ENCODE data around the gene DRICH1. TPM values are rescaled to one million over a fixed set of nuclear protein-coding genes. Genes with fewer than 3 reads are reported as not detected.
A peak's percentile ranks its signal among the peaks of the same experiment; 100 is the strongest.

Gene DRICH1
- total RNA-seq, 4 donors from 2014 or later: 2.2 TPM; not detected in 3

DNA sequence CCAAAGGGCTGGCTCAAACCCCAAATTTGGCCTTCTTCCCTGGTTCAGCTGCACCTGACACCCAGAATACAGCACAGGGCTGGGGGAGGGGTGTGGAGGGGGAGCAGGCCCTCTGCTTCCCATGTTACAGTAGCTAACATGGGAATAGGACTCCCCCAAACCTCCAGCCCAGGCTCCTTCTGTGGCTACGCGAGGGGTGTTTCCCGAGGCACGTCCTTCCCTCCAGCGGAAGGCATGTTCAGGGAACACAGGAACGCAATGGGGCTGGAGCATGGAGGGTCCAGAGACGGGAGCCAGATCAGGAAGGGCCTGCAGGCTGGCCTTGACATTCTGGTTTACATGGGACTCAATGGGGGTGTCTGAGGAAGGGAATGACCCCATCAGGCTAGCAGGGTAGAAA lies 40.3 kb downstream of the DRICH1 start:
- TF ChIP-seq EP300 (IDR thresholded peaks at IDR 0.05) (no peak), POLR2A (IDR thresholded peaks at IDR 0.05) (no peak), POLR2AphosphoS5 (IDR thresholded peaks at IDR 0.05) (no peak), CTCF (IDR thresholded peaks at IDR 0.05) (no peak)
- Histone ChIP-seq H3K27ac (no peak overlapping the region), H3K4me1 (no peaks in the 10 kb centered on the region), H3K4me3 (no peak overlapping the region), H3K9me3 (no peaks in the 10 kb centered on the region), H3K27me3 (no peaks in the 10 kb centered on the region), H3K36me3 (no peaks in the 10 kb centered on the region)
- peak; percentile 28 for ATAC-seq
- no CpG with 5 or more reads among the region's 7 CpGs for WGBS, 2 donors (ENCODE audit: low coverage in 1 of 2)

- WGBS, 2 donors (ENCODE audit: low coverage in 1 of 2): 39 to 67% methylated on average over 6 to 8 of the region's 11 CpGs
- Histone ChIP-seq H3K36me3 (no peaks in the 10 kb centered on the region), H3K9me3 (no peaks in the 10 kb centered on the region), H3K27ac (no peak overlapping the region), H3K4me3 (no peak overlapping the region), H3K4me1 (no peaks in the 10 kb centered on the region), H3K27me3 (no peaks in the 10 kb centered on the region)
- TF ChIP-seq POLR2A (IDR thresholded peaks at IDR 0.05): no peak
- TF ChIP-seq CTCF (IDR thresholded peaks at IDR 0.05): peak in 3 of 4 experiments; percentile 58 to 78 (median 63)
- TF ChIP-seq EP300 (IDR thresholded peaks at IDR 0.05): no peak
- no peak for TF ChIP-seq POLR2AphosphoS5 (IDR thresholded peaks at IDR 0.05)
- ATAC-seq: no peak
These were observed 40.8 kb downstream of the DRICH1 start for GRCh38 chr22:23591201-23591791.

GRCh38 chr22:23583836-23584235 lies 48.3 kb downstream of the DRICH1 start:
- no peak overlapping the region for H3K4me3 ChIP-seq
- H3K4me1 ChIP-seq: no peaks in the 10 kb centered on the region
- TF ChIP-seq CTCF (IDR thresholded peaks at IDR 0.05): no peak
- no peak for TF ChIP-seq POLR2A (IDR thresholded peaks at IDR 0.05)
- no peak for TF ChIP-seq POLR2AphosphoS5 (IDR thresholded peaks at IDR 0.05)
- no peak for TF ChIP-seq EP300 (IDR thresholded peaks at IDR 0.05)
- no peak for ATAC-seq
- no peaks in the 10 kb centered on the region for H3K9me3 ChIP-seq
- WGBS, 2 donors (ENCODE audit: low coverage in 1 of 2): no CpG with 5 or more reads among the region's 6 CpGs
- H3K27me3 ChIP-seq: peaks cover 11% of the 10 kb centered on the region
- no peak overlapping the region for H3K27ac ChIP-seq
- H3K36me3 ChIP-seq: no peaks in the 10 kb centered on the region

- H3K27me3 ChIP-seq: peaks cover 17% of the 10 kb centered on the region
- 68 to 92% methylated on average over 2 to 4 of the region's 7 CpGs for whole genome bisulfite sequencing, 2 donors (ENCODE audit: low coverage in 1 of 2)
- no peaks in the 10 kb centered on the region for H3K36me3 ChIP-seq
- no peak overlapping the region for H3K4me3 ChIP-seq
- ATAC-seq: no peak
- H3K27ac ChIP-seq: no peak overlapping the region
- TF ChIP-seq POLR2AphosphoS5 (IDR thresholded peaks at IDR 0.05): no peak
- no peak for TF ChIP-seq POLR2A (IDR thresholded peaks at IDR 0.05)
- TF ChIP-seq EP300 (IDR thresholded peaks at IDR 0.05): no peak
- TF ChIP-seq CTCF (IDR thresholded peaks at IDR 0.05): no peak
- H3K4me1 ChIP-seq: no peaks in the 10 kb centered on the region
- no peaks in the 10 kb centered on the region for H3K9me3 ChIP-seq
These were observed 49.0 kb downstream of the DRICH1 start for GRCh38 chr22:23583153-23583552.

DNA sequence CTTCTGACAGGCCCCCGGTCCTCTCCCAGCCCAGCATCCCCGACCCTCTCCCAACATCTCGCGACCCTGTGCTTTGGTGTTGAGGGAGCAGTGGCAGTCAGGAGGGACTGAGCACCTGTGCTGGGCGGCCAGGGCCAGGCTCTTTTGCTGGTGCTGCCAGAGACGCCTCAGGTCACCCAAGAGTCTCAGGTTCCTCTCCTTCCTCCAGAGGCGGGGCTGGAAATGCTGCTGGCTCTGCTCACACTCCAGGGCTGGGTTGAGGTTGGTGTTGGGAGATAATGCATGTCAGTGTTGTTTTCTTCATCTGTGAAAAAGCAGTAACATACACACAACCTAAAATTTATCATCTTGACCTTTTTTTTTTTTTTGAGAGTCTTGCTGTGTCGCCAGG lies 50.9 kb downstream of the DRICH1 start:
- ATAC-seq: no peak
- Histone ChIP-seq H3K27ac (no peak overlapping the region), H3K27me3 (peaks cover 17% of the 10 kb centered on the region), H3K4me1 (no peaks in the 10 kb centered on the region), H3K36me3 (no peaks in the 10 kb centered on the region), H3K9me3 (no peaks in the 10 kb centered on the region), H3K4me3 (no peak overlapping the region)
- TF ChIP-seq EP300 (IDR thresholded peaks at IDR 0.05) (no peak), CTCF (IDR thresholded peaks at IDR 0.05) (no peak), POLR2AphosphoS5 (IDR thresholded peaks at IDR 0.05) (no peak), POLR2A (IDR thresholded peaks at IDR 0.05) (no peak)
- WGBS, 2 donors (ENCODE audit: low coverage in 1 of 2): 64% methylated on average over 7 of the region's 8 CpGs; no CpG with 5 or more reads in 1 of the 2 donors

Measured in gastroesophageal sphincter (tissue), 4 donors.